22Rv1 (cell line): ENCODE results near the gene UNG.

Experiments
- H3K27ac ChIP-seq: fragments of 450-650 bp; 2 replicates; pipeline ENCODE4 v1.5.1; 2017
- ZFX ChIP-seq: fragments of 450-650 bp; IDR thresholded peaks from 2 replicates; pipeline ENCODE4 v1.6.1; 2017; ENCODE audit warnings: antibody characterized with exemption, borderline replicate concordance
- TF ChIP-seq, protein P1 (sequence below): fragments of 450-650 bp; IDR thresholded peaks from 2 replicates; pipeline ENCODE4 v1.5.1; 2017; ENCODE audit warnings: mild to moderate bottlenecking

UNG gene

GRCh38 chr12:109115404-109115757 lies 18.0 kb downstream of the UNG start:
- H3K27ac ChIP-seq: no peak overlapping the region
- TF ChIP-seq ZFX: no peak
- TF ChIP-seq, protein P1, sequence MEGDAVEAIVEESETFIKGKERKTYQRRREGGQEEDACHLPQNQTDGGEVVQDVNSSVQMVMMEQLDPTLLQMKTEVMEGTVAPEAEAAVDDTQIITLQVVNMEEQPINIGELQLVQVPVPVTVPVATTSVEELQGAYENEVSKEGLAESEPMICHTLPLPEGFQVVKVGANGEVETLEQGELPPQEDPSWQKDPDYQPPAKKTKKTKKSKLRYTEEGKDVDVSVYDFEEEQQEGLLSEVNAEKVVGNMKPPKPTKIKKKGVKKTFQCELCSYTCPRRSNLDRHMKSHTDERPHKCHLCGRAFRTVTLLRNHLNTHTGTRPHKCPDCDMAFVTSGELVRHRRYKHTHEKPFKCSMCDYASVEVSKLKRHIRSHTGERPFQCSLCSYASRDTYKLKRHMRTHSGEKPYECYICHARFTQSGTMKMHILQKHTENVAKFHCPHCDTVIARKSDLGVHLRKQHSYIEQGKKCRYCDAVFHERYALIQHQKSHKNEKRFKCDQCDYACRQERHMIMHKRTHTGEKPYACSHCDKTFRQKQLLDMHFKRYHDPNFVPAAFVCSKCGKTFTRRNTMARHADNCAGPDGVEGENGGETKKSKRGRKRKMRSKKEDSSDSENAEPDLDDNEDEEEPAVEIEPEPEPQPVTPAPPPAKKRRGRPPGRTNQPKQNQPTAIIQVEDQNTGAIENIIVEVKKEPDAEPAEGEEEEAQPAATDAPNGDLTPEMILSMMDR: no peak

- no peak within 1 kb of the TSS for H3K27ac ChIP-seq
- TF ChIP-seq, protein P1: no peak
- TF ChIP-seq ZFX: no peak
Observed at GRCh38 chr12:109115758-109116610, 18.6 kb downstream of the UNG start, which contains the start of gene ACACB. Gene ACACB (plus strand): TSS chr12:109116587. CDS start chr12:109139406, 22,819 bp downstream.

GRCh38 chr12:109116611-109116949 lies 19.2 kb downstream of the UNG start:
- TF ChIP-seq, protein P1: no peak
- no peak for TF ChIP-seq ZFX
- H3K27ac ChIP-seq: no peak overlapping the region

DNA sequence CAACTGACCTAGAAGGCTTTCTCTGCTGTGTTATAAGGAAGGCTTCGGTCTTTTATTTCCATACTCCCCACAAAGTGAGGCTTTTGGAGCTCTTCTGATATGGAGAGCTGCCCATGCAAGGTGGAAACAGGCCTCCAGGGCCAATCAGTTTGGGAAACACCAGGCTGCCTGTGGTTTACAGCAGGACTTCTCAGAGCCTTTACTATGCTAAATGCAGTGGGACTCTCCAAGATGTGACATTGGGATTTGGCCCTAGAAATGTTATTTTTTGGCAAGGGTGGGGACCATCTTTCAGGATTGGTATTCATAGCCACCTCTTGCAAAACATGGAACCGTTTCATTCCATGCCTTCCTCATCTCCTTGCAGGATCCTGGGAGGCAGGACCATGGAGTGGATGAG lies 22.7 kb downstream of the UNG start:
- H3K27ac ChIP-seq: no peak overlapping the region
- TF ChIP-seq ZFX: no peak
- TF ChIP-seq, protein P1: no peak

GRCh38 chr12:109120557-109120956 lies 23.2 kb downstream of the UNG start:
- TF ChIP-seq ZFX: no peak
- TF ChIP-seq, protein P1: no peak
- H3K27ac ChIP-seq: no peak overlapping the region

DNA sequence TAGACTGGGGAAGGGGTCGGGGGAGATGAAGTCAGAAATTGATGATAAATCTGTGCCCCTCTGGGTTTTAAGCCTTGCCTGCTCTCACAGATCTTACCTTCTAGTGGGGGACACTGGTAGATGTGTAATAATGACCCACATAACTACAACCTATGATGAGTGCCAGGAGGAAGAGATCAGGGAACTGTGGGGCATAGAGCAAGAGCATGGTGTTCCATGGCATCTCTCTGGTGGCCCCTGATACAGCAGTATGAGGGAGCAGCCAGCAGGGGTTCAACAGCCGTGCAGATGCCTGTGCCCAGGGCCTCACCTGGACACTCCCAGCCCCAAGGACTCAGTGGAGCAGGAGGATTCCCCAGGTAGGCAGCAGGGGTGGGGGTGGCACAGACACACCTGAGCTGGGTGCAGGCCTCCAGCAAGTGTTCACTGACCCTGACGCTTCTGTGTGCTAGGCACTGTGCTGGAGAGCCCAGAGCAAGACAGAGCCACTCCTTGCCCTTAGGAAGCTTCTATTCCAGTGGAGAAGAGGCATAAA lies 24.0 kb downstream of the UNG start:
- no peak overlapping the region for H3K27ac ChIP-seq
- no peak for TF ChIP-seq ZFX
- TF ChIP-seq, protein P1: no peak

GRCh38 chr12:109124878-109125648 lies 27.7 kb downstream of the UNG start:
- TF ChIP-seq, protein P1: no peak
- TF ChIP-seq ZFX: no peak
- no peak overlapping the region for H3K27ac ChIP-seq
